CD8-positive, alpha-beta memory T cell (primary cell): Measurements from ENCODE around the gene MARCHF2. TPM values are rescaled to one million over a fixed set of nuclear protein-coding genes. Genes with fewer than 3 reads are reported as not detected.
A peak's percentile ranks its signal among the peaks of the same experiment; 100 is the strongest.
"Not testable (repeated sequence)": the region's sequence is repeated elsewhere in the genome, so short reads cannot be mapped to it uniquely, and the experiment has no call there.

Source experiments
- CTCF ChIA-PET: fragments of 350-600 bp; sonication (Branson Sonifier 250); formaldehyde crosslinking; loops from one replicate; lab custom pipeline; 2021; ENCODE audit warnings: antibody characterized with exemption; lab: Charles Lee
- POLR2A ChIA-PET: fragments of 350-600 bp; sonication (Branson Sonifier 250); formaldehyde crosslinking; loops from one replicate; lab custom pipeline; 2021; ENCODE audit warnings: antibody characterized with exemption; lab: Charles Lee
- DNase-seq, 5 donors: peaks; one replicate each; pipeline versions ENCODE4 v3.0.0 to v3.0.0-alpha.2; 2020 to 2022; ENCODE audit warnings: mixed read lengths in 1 of 5
- H3K27ac ChIP-seq: one replicate; pipeline ENCODE4 v1.7.0; 2013; ENCODE audit warnings: low read depth, mild to moderate bottlenecking, low read length, moderate library complexity
- H3K27me3 ChIP-seq: 2 replicates; pipeline ENCODE4 v1.7.0; 2013; ENCODE audit warnings: low read length, mild to moderate bottlenecking; ENCODE audit not compliant: insufficient read depth, poor library complexity, severe bottlenecking
- H3K36me3 ChIP-seq: 2 replicates; pipeline ENCODE4 v1.7.0; 2013; ENCODE audit warnings: mild to moderate bottlenecking, low read length, moderate library complexity; ENCODE audit not compliant: insufficient read depth
- H3K4me1 ChIP-seq: 2 replicates; pipeline ENCODE4 v1.7.0; 2013; ENCODE audit warnings: mild to moderate bottlenecking, low read length, moderate library complexity; ENCODE audit not compliant: insufficient read depth
- H3K4me3 ChIP-seq: 2 replicates; pipeline ENCODE4 v1.7.0; 2013; ENCODE audit warnings: mild to moderate bottlenecking, low read length
- H3K9me3 ChIP-seq: 2 replicates; pipeline ENCODE4 v1.7.0; 2013; ENCODE audit warnings: mild to moderate bottlenecking, low read length
- H3K27ac Mint-ChIP-seq, 8 donors: one replicate each; pipeline ENCODE4 v1.8.0; 2020 to 2021; ENCODE audit warnings: mixed read lengths in 8 of 8, mild to moderate bottlenecking in 6 of 8, inconsistent platforms in 3 of 8, moderate library complexity in 3 of 8
- H3K27me3 Mint-ChIP-seq, 2 donors: one replicate each; pipeline ENCODE4 v1.8.0; 2020 to 2021; ENCODE audit warnings: mixed read lengths in 2 of 2, mild to moderate bottlenecking in 1 of 2, moderate library complexity in 1 of 2
- H3K36me3 Mint-ChIP-seq, 3 donors: one replicate each; pipeline ENCODE4 v1.8.0; 2020 to 2021; ENCODE audit warnings: mixed read lengths in 3 of 3, inconsistent platforms in 1 of 3, mild to moderate bottlenecking in 1 of 3
- H3K4me1 Mint-ChIP-seq, 3 donors: one replicate each; pipeline ENCODE4 v1.8.0; 2020 to 2021; ENCODE audit warnings: mixed read lengths in 3 of 3, inconsistent platforms in 1 of 3, mild to moderate bottlenecking in 1 of 3
- H3K4me3 Mint-ChIP-seq, 7 donors: one replicate each; pipeline ENCODE4 v1.8.0; 2020 to 2021; ENCODE audit warnings: mixed read lengths in 7 of 7, mild to moderate bottlenecking in 6 of 7, moderate library complexity in 4 of 7, inconsistent platforms in 2 of 7
- H3K9me3 Mint-ChIP-seq, 5 donors: one replicate each; pipeline ENCODE4 v1.8.0; 2020 to 2022; ENCODE audit warnings: mixed read lengths in 5 of 5, mild to moderate bottlenecking in 3 of 5, moderate library complexity in 2 of 5, inconsistent platforms in 1 of 5
- polyA plus RNA-seq: library from polyadenylated mRNA; unstranded; fragments of 300-500 nt; fragmentation: Illumina TruSeq; gene quantifications from one replicate; pipeline ENCODE4 v1.2.3, GENCODE V29; 2021
- total RNA-seq, 2 experiments: library from RNA; stranded (reverse); gene quantifications; one replicate each; pipeline ENCODE4 v1.2.3, GENCODE V29; 2021

MARCHF2 gene
- total and polyA plus RNA-seq, 3 experiments from 2014 or later = 13.1 to 51.0 (median 14.1) TPM

- no peak overlapping the region for H3K27ac Mint-ChIP-seq
- peaks cover 9% of the 10 kb centered on the region for H3K36me3 ChIP-seq
- CTCF ChIA-PET = no interaction called here
- H3K4me1 ChIP-seq = no peaks in the 10 kb centered on the region
- no peak for DNase-seq
- H3K36me3 Mint-ChIP-seq = peaks cover 0 to 55% (median 2%) of the 10 kb centered on the region in 3 donors
- H3K9me3 ChIP-seq = no peaks in the 10 kb centered on the region
- no peaks in the 10 kb centered on the region for H3K9me3 Mint-ChIP-seq
- POLR2A ChIA-PET = no interaction called here
- H3K27me3 Mint-ChIP-seq = no peaks in the 10 kb centered on the region
- H3K4me1 Mint-ChIP-seq = no peaks in the 10 kb centered on the region
- H3K4me3 Mint-ChIP-seq = no peak overlapping the region
- no peaks in the 10 kb centered on the region for H3K27me3 ChIP-seq
- H3K4me3 ChIP-seq = no peak overlapping the region
- no peak overlapping the region for H3K27ac ChIP-seq
These were observed 9.3 kb upstream of the MARCHF2 start for GRCh38 chr19:8403820-8404109.

- H3K4me1 Mint-ChIP-seq = no peaks in the 10 kb centered on the region
- H3K36me3 Mint-ChIP-seq = peaks cover 0 to 51% (median 2%) of the 10 kb centered on the region in 3 donors
- no peaks in the 10 kb centered on the region for H3K27me3 Mint-ChIP-seq
- H3K27ac Mint-ChIP-seq = peak overlapping the region in 2 of 8 donors; percentile 50 to 63
- Histone ChIP-seq H3K27ac (no peak overlapping the region), H3K4me1 (no peaks in the 10 kb centered on the region), H3K27me3 (no peaks in the 10 kb centered on the region), H3K4me3 (no peak overlapping the region), H3K9me3 (no peaks in the 10 kb centered on the region), H3K36me3 (peaks cover 9% of the 10 kb centered on the region)
- H3K4me3 Mint-ChIP-seq = no peak overlapping the region
- ChIA-PET POLR2A (no interaction called here), CTCF (interaction anchor here (1.1 to 1.4 kb wide), 3 partner anchors 47 to 289 kb away, joined by 3 read pairs; no protein-coding TSS in a partner anchor)
- DNase-seq = no peak
- no peaks in the 10 kb centered on the region for H3K9me3 Mint-ChIP-seq
These were observed 8.5 kb upstream of the MARCHF2 start for GRCh38 chr19:8404391-8405151.

GRCh38 chr19:8410718-8411117 lies 2.4 kb upstream of the MARCHF2 start:
- H3K4me1 ChIP-seq, H3K4me3 ChIP-seq, H3K27me3 Mint-ChIP-seq, H3K36me3 Mint-ChIP-seq, H3K36me3 ChIP-seq, DNase-seq, H3K9me3 Mint-ChIP-seq, H3K9me3 ChIP-seq, H3K4me3 Mint-ChIP-seq, H3K27me3 ChIP-seq, H3K27ac ChIP-seq, H3K27ac Mint-ChIP-seq: not testable (repeated sequence)
- H3K4me1 Mint-ChIP-seq = peaks cover 8 to 17% (median 13%) of the 10 kb centered on the region in 3 donors
- POLR2A ChIA-PET = interaction anchor here (0.7 kb wide), 1 partner anchor 158 kb away, joined by 6 read pairs; no protein-coding TSS in a partner anchor
- CTCF ChIA-PET = interaction anchor here (7.4 kb wide), 1 partner anchor 171 kb away, joined by 113 read pairs; the partner anchor contains the start of gene MYO1F

- POLR2A ChIA-PET = interaction anchor here (0.6 to 2.1 kb wide), 10 partner anchors 10 to 228 kb away, joined by 3 to 16 read pairs (median 3); partner anchors contain the start of genes HNRNPM, MYO1F, RAB11B and ZNF414
- Histone ChIP-seq H3K4me1 (peaks cover 6% of the 10 kb centered on the region), H3K27me3 (no peaks in the 10 kb centered on the region), H3K27ac (peak overlapping the region; percentile 47), H3K9me3 (no peaks in the 10 kb centered on the region), H3K4me3 (peak overlapping the region; percentile 74), H3K36me3 (no peaks in the 10 kb centered on the region)
- H3K27ac Mint-ChIP-seq = peak overlapping the region in 6 of 8 donors; percentile 7 to 87 (median 64)
- peaks cover 8 to 18% (median 17%) of the 10 kb centered on the region in 3 donors for H3K4me1 Mint-ChIP-seq
- H3K27me3 Mint-ChIP-seq = no peaks in the 10 kb centered on the region
- no peak for DNase-seq
- H3K9me3 Mint-ChIP-seq = no peaks in the 10 kb centered on the region
- CTCF ChIA-PET = interaction anchor here (0.7 to 7.4 kb wide), 17 partner anchors 9 to 241 kb away, joined by 3 to 113 read pairs (median 5); partner anchors contain the start of genes ANGPTL4, HNRNPM, MYO1F and RAB11B
- peak overlapping the region; percentile 63 to 82 (median 72) for H3K4me3 Mint-ChIP-seq
- H3K36me3 Mint-ChIP-seq = peaks cover 0 to 2% (median 0%) of the 10 kb centered on the region in 3 donors
These were observed 507 bp downstream of the MARCHF2 start for GRCh38 chr19:8413629-8413995.

- no peak overlapping the region for H3K27ac Mint-ChIP-seq
- POLR2A ChIA-PET = no interaction called here
- Histone ChIP-seq H3K4me3 (no peak overlapping the region), H3K27me3 (no peaks in the 10 kb centered on the region), H3K27ac (no peak overlapping the region), H3K4me1 (peaks cover 6% of the 10 kb centered on the region), H3K9me3 (no peaks in the 10 kb centered on the region), H3K36me3 (no peaks in the 10 kb centered on the region)
- peaks cover 0 to 4% (median 0%) of the 10 kb centered on the region in 3 donors for H3K36me3 Mint-ChIP-seq
- H3K4me3 Mint-ChIP-seq = no peak overlapping the region
- no peak for DNase-seq
- no peaks in the 10 kb centered on the region for H3K27me3 Mint-ChIP-seq
- CTCF ChIA-PET = interaction anchor here (0.9 to 1.5 kb wide), 3 partner anchors 8 to 63 kb away, joined by 3 read pairs; no protein-coding TSS in a partner anchor
- H3K4me1 Mint-ChIP-seq = peaks cover 6 to 15% (median 14%) of the 10 kb centered on the region in 3 donors
- no peaks in the 10 kb centered on the region for H3K9me3 Mint-ChIP-seq
These were observed 3.7 kb downstream of the MARCHF2 start for GRCh38 chr19:8416796-8417195.

- no peak overlapping the region for H3K4me3 Mint-ChIP-seq
- DNase-seq = no peak
- peak overlapping the region in 1 of 8 donors; percentile 70 for H3K27ac Mint-ChIP-seq
- H3K9me3 Mint-ChIP-seq = no peaks in the 10 kb centered on the region
- peaks cover 0 to 4% (median 0%) of the 10 kb centered on the region in 3 donors for H3K4me1 Mint-ChIP-seq
- peaks cover 0 to 29% (median 2%) of the 10 kb centered on the region in 3 donors for H3K36me3 Mint-ChIP-seq
- Histone ChIP-seq H3K4me3 (no peak overlapping the region), H3K4me1 (no peaks in the 10 kb centered on the region), H3K27me3 (no peaks in the 10 kb centered on the region), H3K36me3 (no peaks in the 10 kb centered on the region), H3K9me3 (no peaks in the 10 kb centered on the region), H3K27ac (no peak overlapping the region)
- POLR2A ChIA-PET = interaction anchor here (0.6 kb wide), 1 partner anchor 25 kb away, joined by 6 read pairs; no protein-coding TSS in a partner anchor
- CTCF ChIA-PET = interaction anchor here (1.5 to 3.8 kb wide), 2 partner anchors 8 to 158 kb away, joined by 4 to 10 read pairs; partner anchors contain the start of gene MARCHF2
- H3K27me3 Mint-ChIP-seq = no peaks in the 10 kb centered on the region
These were observed 8.7 kb downstream of the MARCHF2 start for GRCh38 chr19:8421484-8422461.

- no peaks in the 10 kb centered on the region for H3K27me3 ChIP-seq
- Mint-ChIP-seq H3K36me3 (peaks cover 0 to 33% (median 5%) of the 10 kb centered on the region in 3 donors), H3K27ac (no peak overlapping the region), H3K27me3 (no peaks in the 10 kb centered on the region), H3K4me1 (no peaks in the 10 kb centered on the region), H3K4me3 (no peak overlapping the region), H3K9me3 (no peaks in the 10 kb centered on the region)
- no peak for DNase-seq
- peak overlapping the region; percentile 38 for H3K27ac ChIP-seq
- H3K4me3 ChIP-seq = no peak overlapping the region
- ChIA-PET CTCF (interaction anchor here (1.1 to 3.8 kb wide), 4 partner anchors 11 to 156 kb away, joined by 3 to 10 read pairs (median 4); partner anchors contain the start of gene MARCHF2), POLR2A (interaction anchor here (0.7 kb wide), 1 partner anchor 10 kb away, joined by 4 read pairs; the partner anchor contains the start of gene MARCHF2)
- no peaks in the 10 kb centered on the region for H3K36me3 ChIP-seq
- no peaks in the 10 kb centered on the region for H3K9me3 ChIP-seq
- H3K4me1 ChIP-seq = no peaks in the 10 kb centered on the region
These were observed 10.7 kb downstream of the MARCHF2 start for GRCh38 chr19:8423817-8424223.
